Endothelial cell of hepatic sinusoid (primary cell): ENCODE results near the gene DYNC1H1.

Source experiments
- in situ Hi-C: cut with HindIII; loops from 2 replicates; pipeline ENCODE4 v1.10.0; 2017; ENCODE audit warnings: low sequenced_read_pairs

DYNC1H1 gene

GRCh38 chr14:101986953-101987352 is 22.6 kb downstream of the DYNC1H1 start:
- in situ Hi-C loops: loop anchor here (5.0 kb wide), 1 partner anchor 50 kb away; no protein-coding TSS in a partner anchor

GRCh38 chr14:101988377-101988776 is 24.0 kb downstream of the DYNC1H1 start:
- in situ Hi-C loops: loop anchor here (5.0 kb wide), 1 partner anchor 49 kb away; no protein-coding TSS in a partner anchor

GRCh38 chr14:101991352-101991751 is 27.0 kb downstream of the DYNC1H1 start:
- in situ Hi-C loops: no loop called here

DNA sequence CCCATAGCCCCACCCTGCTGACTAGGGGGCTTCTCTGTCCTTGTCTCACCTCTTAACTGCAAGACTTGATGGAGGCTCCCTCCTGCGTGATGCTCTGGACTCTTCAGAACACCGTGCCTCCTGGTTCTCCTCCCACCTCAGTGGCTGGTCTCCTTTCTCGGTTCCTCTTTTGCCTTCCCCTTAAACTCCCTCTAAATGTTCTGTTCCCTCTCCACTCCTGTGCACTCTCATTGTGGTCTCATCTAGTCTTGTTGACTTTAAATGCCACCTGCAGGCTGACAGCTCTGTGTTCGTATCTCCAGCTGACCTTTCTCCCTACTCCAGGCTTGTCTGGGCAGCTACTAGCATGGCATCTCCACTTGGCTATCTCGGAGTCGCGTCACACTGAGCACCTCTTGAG is 28.3 kb downstream of the DYNC1H1 start:
- in situ Hi-C loops: no loop called here

DNA sequence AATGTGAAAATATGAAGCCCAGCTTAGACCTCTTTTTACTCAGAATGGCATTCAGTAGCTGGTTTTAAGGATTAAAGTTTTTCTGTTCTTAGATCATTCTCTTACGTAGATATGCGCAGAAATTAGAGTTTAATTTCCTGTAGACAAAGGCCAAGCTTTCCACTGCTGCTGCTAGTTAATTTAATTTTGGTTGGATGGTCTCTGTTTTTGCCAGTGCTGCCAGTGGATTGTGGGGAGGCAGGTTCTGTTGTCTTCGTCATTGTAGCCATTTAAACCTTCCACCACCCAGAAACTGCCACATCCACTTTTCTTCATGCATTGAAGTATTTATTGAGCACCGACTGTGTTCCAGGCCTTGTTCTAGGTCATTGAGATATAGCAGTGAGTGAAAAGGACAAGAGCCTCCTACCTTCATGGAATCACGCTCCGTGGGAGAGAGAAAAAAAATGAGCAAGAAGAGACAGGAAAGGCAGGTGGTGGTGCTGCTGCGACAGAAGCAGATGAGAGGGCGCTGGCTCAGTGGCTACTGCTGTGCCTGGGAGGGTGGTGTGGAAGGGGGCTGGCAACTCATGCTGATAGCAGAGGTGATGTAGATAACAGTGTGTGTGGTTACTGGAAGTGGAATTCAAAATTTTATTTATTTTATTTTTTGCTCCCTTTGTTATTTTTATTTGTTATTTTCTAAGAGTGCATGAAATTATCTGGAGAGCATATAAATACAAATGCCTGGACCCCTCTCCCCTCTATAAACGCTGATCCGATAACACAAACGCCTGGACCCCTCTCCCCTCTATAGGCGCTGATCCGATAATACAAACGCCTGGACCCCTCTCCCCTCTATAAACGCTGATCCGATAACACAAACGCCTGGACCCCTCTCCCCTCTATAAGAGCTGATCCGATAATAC is 33.3 kb downstream of the DYNC1H1 start:
- in situ Hi-C loops: no loop called here

GRCh38 chr14:102000902-102001301 is 36.5 kb downstream of the DYNC1H1 start:
- in situ Hi-C loops: loop anchor here (5.0 kb wide), 1 partner anchor 39 kb away; the partner anchor contains the start of gene DYNC1H1

DNA sequence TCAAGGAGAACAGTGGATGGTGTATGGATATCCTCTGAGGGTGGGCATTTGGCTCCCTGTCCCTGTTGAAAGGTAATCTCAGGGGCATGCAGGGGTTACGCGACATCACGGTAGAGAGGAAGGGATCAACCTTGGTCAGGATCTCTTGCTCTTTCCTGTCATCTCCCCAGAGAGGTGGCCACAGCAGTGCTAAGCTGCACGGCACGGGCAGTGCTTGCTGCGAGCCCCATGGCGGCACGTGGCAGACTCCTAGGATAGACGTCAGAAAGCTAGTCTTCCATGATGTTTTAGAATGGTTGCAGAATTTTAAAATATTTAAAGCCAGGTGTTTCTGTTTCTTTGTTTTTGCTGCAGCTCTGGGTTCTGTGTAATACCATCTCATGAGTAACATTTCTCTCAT is 41.0 kb downstream of the DYNC1H1 start:
- in situ Hi-C loops: no loop called here

DNA sequence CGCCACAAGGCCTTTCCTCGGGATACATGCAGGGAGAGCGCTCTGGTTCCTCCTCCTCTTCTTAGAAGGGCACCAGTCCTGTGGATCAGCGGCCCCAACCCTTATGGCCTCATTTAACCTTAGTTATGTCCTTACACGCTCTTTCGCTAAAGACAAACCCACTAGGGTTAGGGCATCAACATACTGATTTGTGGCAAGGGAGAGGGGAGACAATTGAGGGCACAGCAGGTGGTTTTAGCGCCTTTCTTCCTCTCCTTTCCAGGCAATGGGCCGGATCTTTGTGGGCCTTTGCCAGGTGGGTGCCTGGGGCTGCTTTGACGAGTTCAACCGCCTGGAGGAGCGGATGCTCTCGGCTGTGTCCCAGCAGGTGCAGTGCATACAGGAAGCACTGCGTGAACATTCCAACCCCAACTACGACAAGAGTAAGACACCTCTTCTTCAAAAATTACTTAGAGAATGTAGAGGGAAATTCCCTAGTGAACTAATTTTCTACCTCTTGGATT is 43.6 kb downstream of the DYNC1H1 start:
- in situ Hi-C loops: no loop called here

- in situ Hi-C loops: no loop called here
These were observed 44.5 kb downstream of the DYNC1H1 start for GRCh38 chr14:102008891-102009290.

GRCh38 chr14:102011631-102012030 is 47.3 kb downstream of the DYNC1H1 start:
- in situ Hi-C loops: no loop called here

DNA sequence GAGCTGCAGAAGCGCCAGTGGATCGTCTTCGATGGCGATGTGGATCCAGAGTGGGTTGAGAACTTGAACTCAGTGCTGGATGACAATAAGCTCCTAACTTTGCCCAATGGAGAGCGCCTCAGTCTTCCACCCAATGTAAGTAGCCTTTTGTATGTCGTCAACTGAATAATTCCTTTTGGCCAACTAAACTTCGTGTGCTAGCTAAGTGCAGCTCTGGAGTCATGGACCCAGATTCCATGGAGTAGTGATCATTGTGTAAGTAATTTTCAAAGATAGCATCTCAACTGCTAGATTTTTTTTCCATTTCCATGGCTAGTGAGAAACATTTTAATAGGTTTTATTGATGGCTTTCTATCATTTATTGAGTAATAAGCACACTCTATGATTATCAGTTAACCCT is 48.0 kb downstream of the DYNC1H1 start:
- in situ Hi-C loops: no loop called here

DNA sequence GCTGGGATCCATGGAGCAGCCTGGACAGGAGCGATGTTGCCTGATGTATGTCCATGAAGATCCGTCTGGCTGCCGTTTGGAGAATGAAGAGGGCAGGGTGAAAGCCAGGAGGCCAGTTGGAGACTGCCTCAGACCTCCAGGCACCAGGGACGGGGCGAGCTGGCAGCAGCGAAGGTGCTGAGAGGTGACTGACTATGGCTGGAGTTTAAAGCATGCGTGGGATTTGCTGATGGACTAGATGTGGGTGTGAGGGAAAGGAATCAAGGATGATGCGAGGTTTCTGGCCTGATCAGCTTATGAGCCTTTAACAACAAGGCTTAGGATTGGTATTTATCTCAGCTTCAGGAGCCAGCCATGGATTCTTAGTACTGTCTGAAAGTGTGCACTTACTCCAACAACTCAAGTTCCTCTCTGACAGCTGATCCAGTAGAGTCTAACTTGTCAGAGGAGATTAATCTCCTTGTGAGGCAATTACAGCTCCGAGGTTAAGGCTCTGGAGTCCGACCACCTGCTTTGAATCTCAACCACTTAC is 49.4 kb downstream of the DYNC1H1 start:
- in situ Hi-C loops: no loop called here

DNA sequence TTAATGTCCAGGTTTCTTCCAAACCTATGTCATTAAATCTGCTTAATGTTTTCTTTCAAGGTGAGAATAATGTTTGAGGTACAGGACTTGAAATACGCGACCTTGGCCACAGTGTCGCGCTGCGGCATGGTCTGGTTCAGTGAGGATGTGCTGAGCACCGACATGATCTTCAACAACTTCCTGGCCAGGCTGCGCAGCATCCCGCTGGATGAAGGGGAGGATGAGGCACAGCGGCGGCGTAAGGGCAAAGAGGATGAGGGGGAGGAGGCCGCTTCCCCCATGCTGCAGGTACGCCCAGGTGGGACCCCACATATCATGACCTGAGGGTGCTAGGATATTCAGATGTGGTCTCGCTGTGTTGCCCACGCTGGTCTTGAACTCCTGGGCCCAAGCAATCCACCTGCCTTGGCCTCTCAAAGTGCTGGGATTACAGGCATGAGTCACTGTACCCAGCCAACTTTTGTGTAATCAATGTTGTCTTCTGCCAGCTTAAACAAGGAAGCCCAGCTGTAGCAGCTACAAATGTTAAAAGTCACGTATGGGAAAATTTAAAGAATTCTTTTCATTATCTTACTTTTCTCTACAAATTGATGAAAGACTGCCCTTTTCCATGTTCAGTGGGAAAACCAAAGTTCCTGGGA is 50.8 kb downstream of the DYNC1H1 start:
- in situ Hi-C loops: no loop called here

- in situ Hi-C loops: no loop called here
These were observed 51.4 kb downstream of the DYNC1H1 start for GRCh38 chr14:102015771-102016170.

DNA sequence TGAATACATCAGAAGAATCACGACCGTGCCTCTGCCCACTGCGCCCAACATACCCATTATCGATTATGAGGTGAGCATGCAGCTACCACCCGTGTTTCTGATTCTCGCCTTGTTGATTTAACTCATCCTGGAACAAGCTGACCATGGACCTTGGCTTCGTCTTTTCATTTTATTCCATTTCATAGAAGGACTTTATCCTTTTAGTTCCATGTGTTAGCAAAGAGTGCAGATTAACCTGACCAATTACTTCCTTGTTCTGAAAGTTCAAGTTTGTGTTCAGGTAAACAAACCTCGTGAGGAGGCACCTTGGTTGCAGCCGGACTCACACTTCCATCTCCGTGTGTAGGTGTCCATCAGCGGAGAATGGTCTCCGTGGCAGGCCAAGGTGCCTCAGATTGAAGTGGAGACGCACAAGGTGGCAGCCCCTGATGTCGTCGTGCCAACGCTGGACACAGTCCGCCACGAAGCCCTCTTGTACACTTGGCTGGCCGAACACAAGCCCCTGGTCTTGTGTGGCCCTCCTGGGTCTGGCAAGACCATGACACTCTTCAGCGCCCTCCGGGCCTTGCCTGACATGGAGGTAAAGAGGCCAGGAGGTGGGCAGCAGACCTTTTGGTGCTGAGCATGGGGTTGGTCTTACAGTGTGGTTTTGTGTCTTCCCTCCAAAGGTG is 52.2 kb downstream of the DYNC1H1 start:
- in situ Hi-C loops: no loop called here

DNA sequence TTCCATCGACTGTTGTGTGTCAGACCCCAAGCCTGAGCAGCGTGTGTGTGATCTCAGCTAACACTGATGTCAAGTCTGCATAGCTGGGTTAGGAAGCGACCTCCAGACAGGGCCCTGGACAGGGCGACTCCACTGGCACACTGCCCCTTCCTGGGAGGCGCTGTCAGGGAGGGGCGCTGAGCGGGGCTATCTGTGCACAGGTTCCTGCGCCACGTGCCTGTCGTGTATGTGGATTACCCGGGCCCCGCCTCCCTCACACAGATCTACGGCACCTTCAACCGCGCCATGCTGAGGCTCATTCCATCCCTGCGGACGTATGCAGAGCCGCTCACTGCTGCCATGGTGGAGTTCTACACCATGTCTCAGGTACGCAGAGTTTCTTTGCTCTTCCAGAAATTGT is 53.9 kb downstream of the DYNC1H1 start:
- in situ Hi-C loops: no loop called here

- in situ Hi-C loops: no loop called here
These were observed 54.7 kb downstream of the DYNC1H1 start for GRCh38 chr14:102019006-102019540.

DNA sequence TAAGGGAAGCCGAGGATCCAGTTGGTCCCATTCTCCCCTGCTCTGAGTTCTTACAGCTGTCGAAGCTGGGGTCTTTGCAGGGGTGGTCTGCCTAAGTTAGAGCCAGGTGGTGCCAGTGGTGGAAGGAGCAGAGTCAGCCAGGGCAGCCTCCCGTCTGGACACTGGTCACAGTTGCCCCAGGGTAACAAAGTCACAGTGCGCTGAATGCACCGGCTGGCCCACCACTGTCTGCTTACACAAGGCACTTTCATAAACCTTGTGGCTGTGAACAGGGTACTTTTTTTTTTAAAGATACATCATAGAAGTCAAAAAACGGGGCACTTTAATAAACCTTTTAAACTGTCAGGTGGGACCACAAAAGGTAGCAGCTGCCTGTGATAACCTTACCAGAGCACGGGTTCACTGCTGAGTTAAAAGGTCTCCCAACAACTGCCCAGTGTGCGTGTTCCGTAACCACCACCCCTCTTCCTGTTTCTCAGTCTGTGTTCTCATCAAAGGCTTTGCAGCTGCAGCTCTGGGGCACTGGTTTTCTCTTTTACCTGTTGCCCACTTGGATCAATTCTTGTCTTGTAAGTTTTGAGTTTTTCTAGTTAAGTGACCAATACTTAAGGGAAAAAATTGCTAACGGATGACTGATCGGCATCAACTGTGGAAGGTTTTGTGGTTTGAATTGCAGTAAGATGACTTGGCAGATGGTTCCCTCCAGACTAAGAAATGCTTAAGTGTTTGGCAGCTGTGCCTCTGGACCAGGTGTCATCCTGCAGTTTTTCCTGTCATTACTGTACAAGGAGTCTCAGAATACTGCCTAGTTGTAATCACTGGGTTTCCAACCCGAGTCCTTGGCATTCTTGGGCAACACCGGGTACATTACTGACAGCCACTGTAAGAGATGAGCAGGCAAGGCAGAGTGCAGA is 55.9 kb downstream of the DYNC1H1 start:
- in situ Hi-C loops: no loop called here

GRCh38 chr14:102026934-102027333 is 62.6 kb downstream of the DYNC1H1 start:
- in situ Hi-C loops: no loop called here

- in situ Hi-C loops: no loop called here
These were observed 63.6 kb downstream of the DYNC1H1 start for GRCh38 chr14:102027951-102028350.
